RWPE1 (cell line): ENCODE data around the gene ABCA2.
A peak's percentile ranks its signal among the peaks of the same experiment; 100 is the strongest.

ENCODE experiments used
- CTCF ChIA-PET: fragments of 350-600 bp; sonication (Branson Sonifier 250); formaldehyde crosslinking; extraction: SDS; loops from one replicate; lab custom pipeline; 2021; lab: Yijun Ruan, JAX
- POLR2A ChIA-PET: fragments of 400-600 bp; formaldehyde crosslinking; extraction: SDS; loops from one replicate; lab custom pipeline; 2020; ENCODE audit warnings: antibody characterized with exemption; ENCODE audit not compliant: low non-redundant PET; lab: Yijun Ruan, JAX
- DNase-seq: peaks from one replicate; pipeline ENCODE4 v3.0.0; 2012; ENCODE audit warnings: low spot score
- H3K27ac ChIP-seq: fragments of 450-650 bp; 2 replicates; pipeline ENCODE4 v1.5.1; 2017
- TF ChIP-seq, protein P1 (sequence below): fragments of 450-650 bp; conservative IDR thresholded peaks from 2 replicates; pipeline ENCODE4 v1.5.1; 2017; ENCODE audit warnings: low read depth, mild to moderate bottlenecking

ABCA2 gene

DNA sequence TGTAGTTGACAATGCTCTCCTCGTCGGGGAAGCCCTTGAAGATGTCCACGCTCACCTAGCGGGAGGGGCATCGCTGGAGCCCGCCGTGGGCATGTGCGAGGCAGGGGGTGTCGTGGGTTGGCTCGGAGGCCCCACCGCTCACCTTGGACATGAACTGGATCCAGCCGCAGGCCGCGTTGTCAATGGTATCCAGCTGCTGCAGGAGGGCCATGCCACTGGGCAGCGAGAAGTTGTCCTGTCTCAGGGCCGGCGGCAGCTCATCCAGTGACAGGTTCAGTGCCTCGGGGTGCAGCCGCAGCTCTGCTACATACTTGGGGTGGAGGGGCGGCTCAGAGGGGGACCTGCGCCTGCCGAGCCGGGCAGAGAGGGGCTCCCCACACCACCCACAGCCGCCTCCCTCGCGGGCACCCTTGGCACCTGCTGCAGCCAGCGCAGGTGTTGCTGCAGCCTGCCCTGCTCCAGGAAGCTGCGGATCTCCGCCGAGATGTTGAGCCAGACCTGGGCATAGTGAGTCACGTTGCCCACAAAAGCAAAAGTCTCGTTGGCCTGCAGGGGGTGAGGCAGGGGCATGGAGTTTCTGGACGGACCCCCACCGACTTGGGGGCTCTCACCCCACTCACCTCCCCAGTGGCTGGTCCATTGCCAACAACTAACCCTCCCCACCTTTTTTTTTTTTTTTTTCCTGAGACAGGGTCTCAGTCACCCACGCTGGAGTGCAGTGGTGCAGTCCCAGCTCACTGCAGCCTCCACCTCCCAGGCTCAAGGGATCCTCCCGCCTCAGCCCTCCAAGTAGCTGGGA lies 9.1 kb downstream of the ABCA2 start:
- H3K27ac ChIP-seq: peak overlapping the region; percentile 31
- CTCF ChIA-PET: interaction anchor here (0.5 to 6.1 kb wide), 4 partner anchors 10 to 355 kb away, joined by 3 to 36 read pairs (median 8); partner anchors contain the start of gene ABCA2
- TF ChIP-seq, protein P1, sequence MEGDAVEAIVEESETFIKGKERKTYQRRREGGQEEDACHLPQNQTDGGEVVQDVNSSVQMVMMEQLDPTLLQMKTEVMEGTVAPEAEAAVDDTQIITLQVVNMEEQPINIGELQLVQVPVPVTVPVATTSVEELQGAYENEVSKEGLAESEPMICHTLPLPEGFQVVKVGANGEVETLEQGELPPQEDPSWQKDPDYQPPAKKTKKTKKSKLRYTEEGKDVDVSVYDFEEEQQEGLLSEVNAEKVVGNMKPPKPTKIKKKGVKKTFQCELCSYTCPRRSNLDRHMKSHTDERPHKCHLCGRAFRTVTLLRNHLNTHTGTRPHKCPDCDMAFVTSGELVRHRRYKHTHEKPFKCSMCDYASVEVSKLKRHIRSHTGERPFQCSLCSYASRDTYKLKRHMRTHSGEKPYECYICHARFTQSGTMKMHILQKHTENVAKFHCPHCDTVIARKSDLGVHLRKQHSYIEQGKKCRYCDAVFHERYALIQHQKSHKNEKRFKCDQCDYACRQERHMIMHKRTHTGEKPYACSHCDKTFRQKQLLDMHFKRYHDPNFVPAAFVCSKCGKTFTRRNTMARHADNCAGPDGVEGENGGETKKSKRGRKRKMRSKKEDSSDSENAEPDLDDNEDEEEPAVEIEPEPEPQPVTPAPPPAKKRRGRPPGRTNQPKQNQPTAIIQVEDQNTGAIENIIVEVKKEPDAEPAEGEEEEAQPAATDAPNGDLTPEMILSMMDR: no peak
- DNase-seq: peak; percentile 24
- POLR2A ChIA-PET: interaction anchor here (0.6 kb wide), 1 partner anchor 34 kb away, joined by 9 read pairs; no protein-coding TSS in a partner anchor

DNA sequence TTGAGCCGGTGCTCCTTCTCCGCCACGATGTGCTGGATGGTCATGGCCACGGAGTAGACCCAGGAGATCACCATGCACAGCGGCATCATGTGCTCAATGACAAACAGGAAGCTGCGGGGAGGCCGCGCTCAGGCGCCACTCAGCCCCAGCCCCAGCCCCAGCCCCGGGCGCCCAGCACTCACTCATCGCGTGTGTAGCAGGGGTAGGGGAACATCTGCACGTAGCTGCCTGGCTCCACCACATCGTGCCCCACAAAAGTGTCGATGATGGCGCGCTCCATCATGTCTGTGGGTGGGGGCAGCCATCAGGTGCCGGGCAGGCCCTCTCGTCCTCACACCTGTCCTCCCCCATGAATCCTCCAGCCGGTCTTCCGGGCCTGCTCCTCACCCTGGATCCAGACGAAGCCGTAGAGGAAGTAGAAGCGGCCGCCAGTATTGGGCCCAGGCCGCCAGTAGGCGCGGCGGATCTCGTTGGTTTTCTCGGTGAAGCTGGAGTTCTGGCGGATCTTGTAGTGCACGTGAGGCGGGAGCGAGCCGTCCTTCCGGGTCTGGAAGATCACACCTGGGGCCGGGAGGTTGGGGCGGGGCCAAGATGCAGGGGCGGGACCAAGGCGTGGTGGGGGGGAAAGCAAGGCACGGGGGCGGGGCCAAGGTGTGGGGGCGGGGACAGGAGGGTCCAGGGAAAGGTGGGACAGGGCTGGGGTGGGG lies 10.1 kb downstream of the ABCA2 start:
- ChIA-PET CTCF (interaction anchor here (0.6 to 2.3 kb wide), 5 partner anchors 11 to 78 kb away, joined by 3 to 12 read pairs (median 4); partner anchors contain the start of gene ABCA2), POLR2A (no interaction called here)
- TF ChIP-seq, protein P1: no peak
- DNase-seq: no peak
- no peak overlapping the region for H3K27ac ChIP-seq

- DNase-seq: no peak
- ChIA-PET CTCF (interaction anchor here (0.6 to 3.4 kb wide), 3 partner anchors 12 to 22 kb away, joined by 3 to 22 read pairs (median 4); no protein-coding TSS in a partner anchor), POLR2A (no interaction called here)
- H3K27ac ChIP-seq: no peak overlapping the region
- TF ChIP-seq, protein P1: no peak
Measured at GRCh38 chr9:137017071-137017470, 11.0 kb downstream of the ABCA2 start.

GRCh38 chr9:137016436-137016835 lies 11.6 kb downstream of the ABCA2 start:
- ChIA-PET POLR2A (no interaction called here), CTCF (interaction anchor here (0.6 to 3.4 kb wide), 3 partner anchors 13 to 41 kb away, joined by 3 to 22 read pairs (median 3); no protein-coding TSS in a partner anchor)
- no peak for DNase-seq
- TF ChIP-seq, protein P1: no peak
- peak overlapping the region; percentile 2; the same call in 1 of the 2 replicates for H3K27ac ChIP-seq

DNA sequence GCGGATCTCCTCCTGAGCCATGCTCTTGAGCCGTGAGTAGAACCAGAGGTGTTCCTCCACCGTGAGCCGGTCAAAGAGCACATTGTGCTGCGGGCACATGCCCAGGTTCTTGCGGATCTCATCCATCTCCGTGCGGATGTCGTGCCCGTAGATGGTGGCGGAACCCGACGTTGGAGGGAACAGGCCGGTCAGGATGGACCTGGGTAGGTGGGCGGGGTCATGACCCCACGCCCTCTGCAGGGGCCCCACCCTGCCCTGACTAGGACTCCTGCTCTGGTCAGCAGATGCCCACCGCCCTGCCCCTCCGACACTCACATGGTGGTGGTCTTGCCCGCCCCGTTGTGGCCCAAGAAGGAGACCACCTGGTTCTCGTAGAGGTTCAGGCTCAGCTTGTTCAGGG lies 12.1 kb downstream of the ABCA2 start:
- DNase-seq: no peak
- TF ChIP-seq, protein P1: no peak
- no peak overlapping the region for H3K27ac ChIP-seq
- ChIA-PET POLR2A (no interaction called here), CTCF (interaction anchor here (0.6 to 3.4 kb wide), 3 partner anchors 13 to 40 kb away, joined by 3 to 22 read pairs (median 3); no protein-coding TSS in a partner anchor)

GRCh38 chr9:137015540-137015930 lies 12.5 kb downstream of the ABCA2 start:
- CTCF ChIA-PET: interaction anchor here (0.6 to 3.4 kb wide), 3 partner anchors 11 to 40 kb away, joined by 3 to 22 read pairs (median 5); no protein-coding TSS in a partner anchor
- H3K27ac ChIP-seq: no peak overlapping the region
- TF ChIP-seq, protein P1: no peak
- POLR2A ChIA-PET: no interaction called here
- no peak for DNase-seq
